HG02642 (cell line): ENCODE measurements around the gene MED8.

Experiments used
- ATAC-seq: cut with Tn5 transposase; IDR thresholded peaks from one replicate; pipeline ENCODE4 v1.9.1; 2021; ENCODE audit warnings: mild to moderate bottlenecking; ENCODE audit not compliant: unreplicated experiment, poor library complexity

The MED8 gene

DNA sequence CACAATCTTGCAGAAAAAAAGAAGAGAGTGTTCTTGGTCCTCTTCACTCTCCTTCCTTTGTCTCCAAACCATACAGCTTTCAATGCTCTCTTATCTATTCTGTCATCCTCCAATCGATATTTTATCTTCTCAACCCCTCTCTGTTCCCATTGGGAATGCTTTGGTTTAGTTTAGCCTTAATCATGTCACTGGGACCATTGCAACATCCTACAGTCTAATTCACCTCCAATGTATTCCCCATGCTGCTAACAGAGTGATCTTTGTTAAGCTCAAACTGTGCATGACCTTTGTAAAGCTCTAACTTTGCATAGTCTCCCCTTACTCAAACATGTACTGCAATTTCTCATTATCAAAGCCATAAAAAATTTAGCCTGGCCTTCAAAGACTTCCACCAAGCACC is 49.0 kb downstream of the MED8 start:
- no peak for ATAC-seq

- ATAC-seq: no peak
Observed at GRCh38 chr1:43339584-43340232, 49.9 kb downstream of the MED8 start.

DNA sequence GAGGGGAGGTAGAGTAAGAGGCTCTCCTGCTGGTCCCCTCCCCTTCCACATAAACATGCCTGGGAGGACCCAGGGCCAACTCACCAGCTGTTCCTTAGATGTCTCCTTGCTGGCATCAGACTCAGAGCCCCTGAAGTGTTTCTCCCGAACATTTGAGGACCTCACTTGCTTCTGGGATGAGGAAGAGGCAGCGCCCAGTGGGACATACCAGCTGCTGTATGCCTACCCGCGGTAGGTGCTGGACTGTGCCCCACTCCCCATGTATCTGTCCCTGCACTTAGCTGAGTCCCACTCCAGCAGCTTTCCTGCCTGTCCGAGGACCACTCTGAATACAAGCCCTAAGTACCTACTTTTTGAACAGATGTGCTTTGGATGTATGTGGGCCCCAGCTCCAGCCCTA is 51.6 kb downstream of the MED8 start:
- no peak for ATAC-seq

GRCh38 chr1:43337588-43337987 is 52.0 kb downstream of the MED8 start, which contains the start of gene MPL:
Gene MPL, plus strand, starts transcription at chr1:43337818. Its CDS starts 31 bp downstream, at chr1:43337849.
- no peak for ATAC-seq

DNA sequence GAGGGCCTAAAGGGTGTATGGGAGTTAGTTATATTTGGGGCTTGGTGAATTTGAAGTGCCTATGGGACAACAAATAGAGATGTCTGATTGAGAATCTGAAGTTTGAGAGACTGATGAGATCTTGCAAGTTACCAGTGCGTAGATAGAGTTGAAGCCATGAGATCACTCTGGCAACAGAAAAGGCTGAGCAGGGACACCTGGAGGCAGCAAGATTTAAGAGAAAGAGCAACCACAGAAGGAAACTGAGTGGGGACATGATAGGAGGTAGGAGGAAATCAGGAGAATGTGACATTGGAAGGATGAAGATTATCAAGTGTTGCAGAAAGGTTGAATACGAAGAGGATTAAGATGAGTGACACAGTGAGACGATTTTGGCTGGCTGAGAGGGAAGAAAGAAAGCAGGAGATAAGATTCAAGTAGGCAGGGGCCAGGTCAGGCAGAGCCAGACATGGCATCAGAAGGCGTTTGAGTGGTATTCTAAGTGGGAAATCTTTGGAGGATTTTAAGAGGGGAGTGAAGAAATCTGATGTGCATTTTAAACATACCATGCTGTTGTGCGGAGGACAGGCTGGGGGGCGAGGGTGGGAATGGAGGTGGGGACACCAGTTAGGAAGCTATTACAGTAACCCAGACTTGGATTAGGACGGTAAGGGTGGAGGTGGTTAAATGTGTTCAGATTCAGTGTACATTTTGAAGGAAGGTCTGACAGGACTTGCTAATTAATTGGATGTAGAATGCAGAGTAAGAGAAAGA is 55.0 kb downstream of the MED8 start:
- ATAC-seq: no peak
